Measurements from ENCODE around the gene SLC25A5. TPM values are rescaled to one million over a fixed set of nuclear protein-coding genes. Genes with fewer than 3 reads are reported as not detected.
A peak's percentile ranks its signal among the peaks of the same experiment; 100 is the strongest.
"Not testable (repeated sequence)": the region's sequence is repeated elsewhere in the genome, so short reads cannot be mapped to it uniquely, and the experiment has no call there.

SLC25A5 gene
- total RNA-seq, result 100 to 1,000 TPM; 151 to 205 TPM
- long read RNA-seq, transcript SLC25A5-201 (4 exons, 1,274 nt), result major isoform, 217 of 229 reads
- long read RNA-seq, partial matches to known transcripts, result 3 of 229 reads
- long read RNA-seq, other reads (novel, unspliced or antisense), result 5 of 229 reads

GRCh38 chrX:119467842-119468550, at the start of gene SLC25A5:
SLC25A5 (plus strand) TSS chrX:119468444; CDS start chrX:119468516, 72 bp downstream.
- intact Hi-C loops (cut with DNase I), result loop anchor here in 1 of 2 donors (10.0 kb wide), 1 partner anchor 97 kb away; the partner anchor contains the start of gene STEEP1
- ATAC-seq (peak; percentile 95 to 98), DNase-seq (peak; percentile 85)

- ATAC-seq, result no peak
- intact Hi-C loops (cut with DNase I), result loop anchor here in 1 of 2 donors (5.0 kb wide), 1 partner anchor 93 kb away; no protein-coding TSS in a partner anchor
Observed at GRCh38 chrX:119419146-119419545, 49.1 kb upstream of the SLC25A5 start.

DNA sequence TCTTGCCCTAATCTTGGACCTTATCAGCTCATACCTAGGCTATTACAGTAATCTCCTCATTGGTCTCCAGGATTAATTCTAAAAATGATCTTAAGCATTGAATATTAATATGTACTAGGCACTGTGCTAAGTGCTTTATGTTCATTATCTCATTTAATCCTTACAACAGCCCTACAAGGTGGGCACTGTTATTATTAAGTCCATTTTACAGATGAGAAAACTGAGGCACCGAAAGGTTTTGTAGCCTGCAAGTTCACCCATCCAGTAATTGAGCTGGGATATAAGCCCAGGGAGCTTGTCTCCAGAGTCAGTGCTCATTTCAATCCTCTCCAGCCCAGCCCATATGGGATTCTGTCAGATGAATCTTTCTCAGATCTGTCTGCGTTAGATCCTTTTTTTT, 48.3 kb upstream of the SLC25A5 start:
- intact Hi-C loops (cut with DNase I), result loop anchor here in 1 of 2 donors (5.0 kb wide), 1 partner anchor 92 kb away; no protein-coding TSS in a partner anchor
- DNase-seq, result no peak
- no peak for ATAC-seq

More at GRCh38 chrX:119419146-119419545, 49.1 kb upstream of the SLC25A5 start:
- no peak for DNase-seq

- no peak for DNase-seq
- intact Hi-C loops (cut with DNase I), result no loop called here
- no peak for ATAC-seq
Observed at GRCh38 chrX:119421016-119421705, 47.1 kb upstream of the SLC25A5 start.

DNA sequence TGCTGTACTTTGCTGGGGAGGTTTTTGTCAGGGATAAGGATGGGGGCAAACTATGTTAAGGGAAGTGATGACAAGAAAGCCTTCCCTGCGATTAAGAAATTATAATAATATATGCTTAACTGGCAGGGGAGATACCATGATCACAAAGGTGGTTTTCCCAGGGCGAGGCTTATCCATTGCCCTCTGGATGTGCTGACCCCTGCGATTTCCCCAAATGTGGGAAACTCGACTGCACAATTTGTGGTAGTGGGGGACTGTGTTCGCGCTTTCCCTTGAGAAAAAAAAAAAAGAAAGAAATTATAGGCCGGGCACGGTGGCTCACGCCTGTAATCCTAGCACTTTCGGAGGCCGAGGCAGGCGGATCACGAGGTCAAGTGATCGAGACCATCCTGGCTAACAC, 44.6 kb upstream of the SLC25A5 start:
- intact Hi-C loops (cut with DNase I), result no loop called here

GRCh38 chrX:119424999-119425398, 43.2 kb upstream of the SLC25A5 start:
- ATAC-seq, result no peak
- intact Hi-C loops (cut with DNase I), result no loop called here

More for the DNA sequence above, 44.6 kb upstream of the SLC25A5 start:
- ATAC-seq, result no peak
- no peak for DNase-seq

GRCh38 chrX:119427024-119427794, 41.0 kb upstream of the SLC25A5 start:
- intact Hi-C loops (cut with DNase I), result no loop called here
- DNase-seq, result peak; percentile 23
- ATAC-seq, result peak; percentile 67 to 85

More at GRCh38 chrX:119424999-119425398, 43.2 kb upstream of the SLC25A5 start:
- no peak for DNase-seq

- ATAC-seq, result no peak
- intact Hi-C loops (cut with DNase I), result no loop called here
- no peak for DNase-seq
Observed at GRCh38 chrX:119427795-119428185, 40.5 kb upstream of the SLC25A5 start.

- ATAC-seq, result no peak
- intact Hi-C loops (cut with DNase I), result no loop called here
- DNase-seq, result no peak
Observed at GRCh38 chrX:119429471-119429870, 38.8 kb upstream of the SLC25A5 start.

GRCh38 chrX:119441295-119441694, 26.9 kb upstream of the SLC25A5 start:
- DNase-seq, ATAC-seq: not testable (repeated sequence)

DNA sequence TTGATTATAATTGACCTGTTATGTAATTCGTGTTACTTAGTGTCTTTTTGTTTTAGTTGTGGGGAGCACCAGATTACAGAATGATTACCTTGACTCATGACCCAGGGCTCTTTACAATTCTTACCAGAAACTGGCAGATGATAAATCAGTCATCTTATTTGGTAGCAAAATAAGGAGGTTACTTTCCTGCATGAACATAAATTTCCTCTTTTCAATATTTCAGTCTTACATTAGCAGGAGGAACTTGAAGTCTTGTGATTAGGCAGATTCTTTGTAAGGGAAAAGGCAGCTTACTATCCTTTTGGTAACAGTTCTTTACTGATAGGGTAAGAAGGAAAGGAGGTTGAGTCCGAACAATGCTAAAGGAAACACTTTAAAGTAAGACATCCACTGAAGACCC, 26.0 kb upstream of the SLC25A5 start:
- ATAC-seq, result no peak
- no peak for DNase-seq
- intact Hi-C loops (cut with DNase I), result no loop called here

More at GRCh38 chrX:119441295-119441694, 26.9 kb upstream of the SLC25A5 start:
- intact Hi-C loops (cut with DNase I), result not testable (repeated sequence)

GRCh38 chrX:119453202-119453601, 15.0 kb upstream of the SLC25A5 start:
- ATAC-seq, result no peak
- DNase-seq, result no peak
- intact Hi-C loops (cut with DNase I), result no loop called here

DNA sequence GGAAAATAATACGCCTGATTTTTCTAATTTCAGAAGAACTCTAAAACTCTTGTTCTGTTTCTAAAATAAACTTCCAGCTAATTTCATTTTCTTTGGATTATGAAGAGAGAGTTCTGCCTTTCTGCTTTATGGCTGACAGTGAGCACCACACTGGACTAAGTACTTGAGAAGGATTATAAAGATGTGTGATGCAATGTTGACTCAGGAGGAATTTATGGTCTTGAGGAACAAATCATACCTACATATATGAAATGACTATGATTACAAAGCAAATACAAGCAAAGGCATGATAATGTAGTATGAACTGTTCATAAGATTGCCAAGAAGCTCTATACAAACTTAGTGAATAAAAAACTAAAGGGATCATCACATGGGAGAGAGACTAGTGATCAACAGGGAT, 13.0 kb upstream of the SLC25A5 start:
- no peak for DNase-seq
- intact Hi-C loops (cut with DNase I), result no loop called here
- no peak for ATAC-seq

GRCh38 chrX:119459181-119459580, 9.1 kb upstream of the SLC25A5 start:
- intact Hi-C loops (cut with DNase I), result no loop called here
- ATAC-seq, result no peak

GRCh38 chrX:119465555-119465954, 2.7 kb upstream of the SLC25A5 start:
- DNase-seq, result no peak
- intact Hi-C loops (cut with DNase I), result loop anchor here in 1 of 2 donors (10.0 kb wide), 1 partner anchor 99 kb away; the partner anchor contains the start of gene STEEP1
- no peak for ATAC-seq

More at GRCh38 chrX:119459181-119459580, 9.1 kb upstream of the SLC25A5 start:
- DNase-seq, result no peak

DNA sequence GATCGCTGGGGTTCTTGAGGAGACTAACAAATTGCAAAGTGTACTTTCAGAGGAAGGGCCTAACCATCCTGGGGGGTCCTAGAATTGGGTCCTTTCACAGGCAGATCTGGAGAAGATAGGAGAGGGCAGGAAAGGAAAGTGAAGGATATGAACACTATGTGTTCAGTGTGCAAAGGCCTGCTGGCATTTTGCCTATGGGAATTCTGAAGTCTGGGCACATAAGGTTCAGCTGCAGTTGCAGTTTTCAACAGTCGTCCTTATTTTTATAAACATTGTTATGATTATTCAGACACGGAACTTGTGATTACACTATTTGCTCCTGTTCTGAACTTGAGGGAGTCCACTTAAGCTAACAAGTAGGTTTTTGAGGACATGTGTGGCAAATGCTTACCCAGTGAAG, 1.3 kb upstream of the SLC25A5 start:
- no peak for ATAC-seq
- no peak for DNase-seq
- intact Hi-C loops (cut with DNase I), result loop anchor here in 1 of 2 donors (10.0 kb wide), 1 partner anchor 98 kb away; the partner anchor contains the start of gene STEEP1

DNA sequence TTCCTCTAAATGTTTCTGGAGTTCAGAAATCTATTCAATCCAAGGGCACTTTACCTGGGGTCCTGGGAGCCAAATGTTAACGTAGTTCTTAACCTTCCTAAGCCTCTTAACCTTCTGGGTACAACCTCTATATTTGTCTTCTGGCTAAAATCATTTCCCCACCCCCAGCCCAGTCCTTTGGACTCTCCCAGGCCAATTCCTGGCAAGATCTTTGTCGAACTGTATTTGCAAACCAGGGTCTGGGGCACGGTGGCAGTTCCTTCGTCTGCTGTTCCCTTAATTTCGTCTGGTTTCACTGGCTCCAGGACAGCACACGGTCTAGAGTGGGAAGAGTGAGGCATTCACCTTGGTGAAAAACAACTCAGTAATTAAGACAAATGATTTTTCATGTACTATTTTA, 811 bp upstream of the SLC25A5 start:
- ATAC-seq, result no peak
- intact Hi-C loops (cut with DNase I), result loop anchor here in 1 of 2 donors (10.0 kb wide), 1 partner anchor 97 kb away; the partner anchor contains the start of gene STEEP1

DNA sequence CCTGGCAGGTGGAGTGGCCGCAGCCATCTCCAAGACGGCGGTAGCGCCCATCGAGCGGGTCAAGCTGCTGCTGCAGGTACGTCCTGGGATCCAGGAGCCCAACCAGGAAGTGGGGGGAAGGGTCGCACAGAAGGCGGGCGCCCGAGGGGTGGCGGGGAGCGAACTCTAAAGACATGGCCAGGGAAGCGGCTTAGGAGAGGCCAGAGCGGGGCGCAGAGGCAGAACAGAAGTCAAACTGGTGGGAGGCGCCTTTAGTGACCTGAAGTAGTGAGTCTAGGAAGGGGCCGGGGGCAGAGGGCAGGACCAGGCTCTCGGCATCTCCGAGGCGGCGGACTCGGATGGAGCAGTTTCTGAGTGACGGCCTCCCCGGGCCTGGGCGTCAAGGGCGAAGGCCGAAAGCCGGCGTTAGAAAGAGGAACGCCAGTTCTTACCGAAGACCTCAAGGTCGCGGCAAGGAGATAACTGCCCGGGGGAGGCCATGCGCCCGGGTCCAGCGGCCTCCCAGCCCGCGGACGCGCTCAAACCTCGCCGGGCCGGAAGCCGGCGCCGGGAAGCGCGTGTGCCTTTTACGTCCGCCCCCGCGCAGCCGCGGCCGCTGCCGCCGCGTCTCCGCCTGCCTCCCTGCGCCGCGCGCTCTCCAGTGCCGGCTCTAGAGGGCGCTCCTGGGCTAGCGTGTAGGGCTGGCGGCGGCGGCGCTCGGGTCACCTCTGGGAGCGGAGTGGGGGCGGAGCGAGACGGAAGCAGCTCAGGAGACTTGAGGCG, 488 bp downstream of the SLC25A5 start:
- ATAC-seq (peak; percentile 86 to 93), DNase-seq (peak; percentile 90)
- intact Hi-C loops (cut with DNase I), result loop anchor here in 1 of 2 donors (10.0 kb wide), 1 partner anchor 96 kb away; the partner anchor contains the start of gene STEEP1

More for the DNA sequence above, 811 bp upstream of the SLC25A5 start:
- DNase-seq, result no peak

Data from left cardiac atrium (tissue), 4 donors.